ENCODE measurements around the gene RILPL1.

- no peak for TF ChIP-seq CTCF (conservative IDR thresholded peaks at IDR 0.05 in 1 of 2, IDR thresholded peaks at IDR 0.05 in 1 of 2; ENCODE audit: low read depth in 1 of 2, low read length in 2 of 2)
- TF ChIP-seq EZH2 (IDR thresholded peaks at IDR 0.05; ENCODE audit: low read length, missing control alignments), result no peak
These were observed 54.8 kb downstream of the RILPL1 start for GRCh38 chr12:123478762-123479161.

Data from fibroblast of lung (primary cell).